HG02798 (cell line): ENCODE data around the gene GPR25.

ENCODE experiments used
- ATAC-seq: cut with Tn5 transposase; IDR thresholded peaks from one replicate; pipeline ENCODE4 v1.9.1; 2021; ENCODE audit warnings: mild to moderate bottlenecking; ENCODE audit not compliant: unreplicated experiment, poor library complexity

The GPR25 gene

DNA sequence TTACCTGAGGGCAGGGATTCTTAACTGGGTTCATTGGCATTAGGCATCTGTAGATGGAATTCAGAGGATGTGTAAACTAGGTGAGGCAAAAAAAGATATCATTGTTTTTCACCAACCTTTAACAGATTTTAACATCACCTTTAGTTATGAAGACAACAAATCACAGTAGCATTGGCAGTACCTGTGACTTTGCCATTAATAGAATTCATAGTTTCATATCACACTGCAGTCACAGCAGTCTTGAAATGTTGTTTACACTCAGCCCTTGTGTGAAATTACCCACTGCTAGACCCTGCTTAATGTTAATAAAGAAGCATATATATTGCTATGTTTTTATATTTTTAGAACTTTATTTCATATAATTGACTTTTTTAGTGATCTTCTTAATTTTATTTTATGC, 20.2 kb downstream of the GPR25 start:
- ATAC-seq = no peak

DNA sequence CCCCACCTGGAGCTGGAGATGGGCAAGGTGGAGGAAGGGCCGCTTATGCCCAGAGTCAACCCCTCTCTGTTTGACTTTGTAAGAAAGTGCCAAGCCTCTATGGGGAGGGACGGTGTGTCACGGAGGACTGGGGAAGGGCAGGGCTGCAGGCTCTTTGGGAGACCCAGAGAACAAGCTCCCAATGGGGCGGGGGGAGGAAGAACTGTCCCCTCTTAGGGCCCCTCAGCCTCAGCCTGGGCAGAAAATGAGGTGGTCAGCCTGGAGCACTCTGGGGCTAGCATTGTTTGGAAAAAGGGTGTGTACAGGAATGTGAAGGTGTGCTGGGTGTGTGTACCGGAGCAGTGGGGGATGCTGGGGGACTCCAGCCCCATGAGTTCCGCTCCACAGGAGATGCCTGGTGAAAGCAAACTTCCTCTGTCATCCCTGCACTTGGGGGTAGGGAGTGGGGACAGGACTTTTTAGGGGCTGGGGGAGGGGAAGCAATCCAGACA, 20.7 kb downstream of the GPR25 start:
- ATAC-seq = no peak

DNA sequence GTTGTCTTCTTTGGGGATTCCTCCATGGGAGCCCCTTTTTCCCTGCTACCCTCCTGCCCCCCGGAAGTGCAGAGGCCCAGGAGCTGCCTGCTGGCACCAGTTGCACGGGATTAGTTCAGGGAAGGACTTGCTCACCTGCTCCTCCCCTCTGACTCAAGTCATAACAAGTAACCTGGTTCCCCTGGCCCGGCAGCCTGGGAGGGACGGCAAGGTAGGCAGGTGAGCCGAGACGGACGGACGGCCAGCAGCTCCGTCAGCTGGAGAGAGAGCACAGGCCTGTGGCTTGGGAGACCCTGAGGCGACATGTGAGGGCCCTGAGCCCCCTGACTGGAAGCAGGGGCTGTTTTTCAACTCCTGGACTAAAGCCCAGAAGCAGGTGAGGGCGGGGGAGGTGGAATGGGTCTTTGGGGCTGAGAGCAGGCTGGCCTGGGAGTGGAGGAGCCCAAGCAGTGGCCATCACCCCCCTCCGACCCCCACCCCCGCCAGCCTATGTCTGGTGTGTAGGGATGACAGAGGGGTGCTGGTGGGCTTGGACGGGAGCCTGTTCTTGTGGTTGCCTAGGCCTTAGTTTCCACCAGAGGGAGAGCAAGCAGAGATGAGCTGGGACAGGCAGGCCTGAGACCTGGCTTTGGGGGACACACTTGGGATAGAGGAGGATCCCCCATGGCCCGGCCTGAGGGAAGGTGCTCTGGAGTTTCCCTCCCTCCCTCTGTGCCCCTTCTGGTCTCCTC, 22.1 kb downstream of the GPR25 start, which contains the start of gene INAVA:
Gene INAVA (plus strand): TSS at position 189 of the 731 bp plus-strand sequence. CDS start 3,501 bp downstream, outside the sequence.
- no peak for ATAC-seq

DNA sequence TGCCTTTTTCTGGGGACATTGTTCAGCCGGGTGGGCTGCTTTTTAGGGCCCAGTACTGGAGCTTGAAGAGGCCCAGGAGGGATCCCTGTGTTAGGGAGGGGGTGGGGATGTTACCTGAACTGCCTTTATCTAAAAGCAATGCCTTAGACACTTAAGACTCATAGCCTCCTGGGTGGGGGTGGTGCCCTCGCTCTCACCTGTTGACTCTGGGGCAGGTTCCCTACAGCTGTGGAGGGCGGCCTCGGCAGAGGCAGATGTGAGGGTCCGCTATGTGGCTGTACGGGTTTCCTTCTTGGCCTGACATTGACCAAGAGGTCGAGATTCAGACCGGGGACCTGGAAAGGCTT, 22.6 kb downstream of the GPR25 start:
- no peak for ATAC-seq

DNA sequence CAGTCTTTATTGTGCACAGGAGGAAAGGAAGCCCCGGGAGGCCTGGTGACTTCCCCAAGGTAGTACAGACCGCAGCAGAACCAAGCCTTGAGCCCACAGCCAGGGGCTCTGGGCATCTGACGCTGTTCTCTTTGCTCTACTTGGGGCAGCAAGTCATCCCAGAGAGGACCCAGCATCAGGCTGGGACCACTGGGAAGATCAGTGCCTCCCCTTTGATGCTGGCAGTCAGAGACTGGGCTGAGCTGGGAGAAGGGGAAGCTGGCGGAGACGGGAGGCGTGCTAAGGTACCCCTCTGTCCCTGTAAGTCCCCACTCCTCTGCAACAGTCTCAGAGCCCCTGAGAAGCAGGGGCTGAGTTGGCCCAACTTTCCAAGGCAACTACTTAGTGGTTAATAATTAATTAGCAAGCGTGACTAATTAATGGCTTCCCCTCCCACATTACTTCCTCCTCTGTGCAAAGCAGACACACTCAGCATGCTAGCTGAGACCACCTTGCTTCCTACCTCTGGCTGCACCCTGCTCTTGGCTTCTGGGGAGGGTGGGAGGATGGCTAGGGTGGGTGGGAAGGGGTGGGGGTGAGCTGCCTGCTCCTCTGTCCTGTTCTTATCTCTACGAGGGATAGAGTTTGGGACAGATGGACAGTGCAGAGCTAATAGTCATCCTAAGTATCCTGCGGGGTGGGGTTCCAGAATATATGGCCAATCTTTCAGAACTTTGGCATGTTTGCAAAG, 23.2 kb downstream of the GPR25 start:
- peak; percentile 33 for ATAC-seq

DNA sequence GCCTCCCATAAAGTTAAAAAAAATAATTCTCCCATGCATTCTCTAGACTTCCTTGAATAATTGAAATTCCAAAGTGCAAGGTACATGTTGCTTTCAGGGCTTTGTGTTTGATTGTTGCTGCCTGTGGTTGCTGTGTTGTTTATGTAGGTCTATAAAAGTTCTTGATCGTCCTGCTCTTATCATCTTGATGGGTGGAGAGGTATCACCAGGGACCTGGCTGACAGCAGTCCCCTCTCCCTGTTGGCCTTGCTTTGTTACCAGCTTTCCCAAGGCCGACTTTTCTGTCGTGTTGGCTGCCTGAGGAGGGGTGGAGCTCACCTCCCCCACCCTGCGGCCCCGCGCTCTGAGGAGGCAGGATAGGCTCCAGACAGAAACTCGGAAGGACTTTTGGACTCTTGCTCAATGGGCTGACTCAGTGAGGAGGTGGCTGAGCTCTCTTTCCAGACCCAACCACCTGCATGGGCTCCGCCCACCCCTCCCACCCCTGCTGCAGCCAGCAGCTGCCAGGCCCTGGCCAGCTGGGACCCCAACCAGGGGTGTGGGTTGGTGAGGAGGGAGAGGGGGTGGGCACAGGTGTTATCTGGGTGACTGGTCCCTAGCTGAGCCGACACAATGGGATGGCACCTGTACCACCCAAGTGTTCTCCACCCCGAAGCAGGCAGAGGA, 23.9 kb downstream of the GPR25 start:
- ATAC-seq = no peak

DNA sequence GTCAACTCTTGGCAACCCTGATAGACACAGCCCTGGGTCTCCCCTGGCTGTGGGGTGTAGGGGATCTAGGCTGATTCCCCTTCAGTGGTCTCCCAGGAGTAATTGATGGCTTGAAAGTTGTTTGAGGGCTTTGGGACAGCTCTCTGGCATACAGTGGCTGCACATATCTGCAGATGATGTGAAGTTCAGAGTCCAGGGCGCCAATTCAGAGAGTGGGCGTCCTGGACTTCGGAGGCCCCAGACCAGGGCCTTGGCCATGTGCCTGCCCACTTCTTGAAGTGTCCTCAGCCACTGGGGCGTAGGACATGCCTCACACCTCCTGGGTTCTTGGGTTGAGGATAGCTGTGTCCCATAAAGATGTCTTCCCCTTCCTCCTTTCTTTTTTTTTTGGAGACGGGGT, 24.5 kb downstream of the GPR25 start:
- ATAC-seq = no peak

DNA sequence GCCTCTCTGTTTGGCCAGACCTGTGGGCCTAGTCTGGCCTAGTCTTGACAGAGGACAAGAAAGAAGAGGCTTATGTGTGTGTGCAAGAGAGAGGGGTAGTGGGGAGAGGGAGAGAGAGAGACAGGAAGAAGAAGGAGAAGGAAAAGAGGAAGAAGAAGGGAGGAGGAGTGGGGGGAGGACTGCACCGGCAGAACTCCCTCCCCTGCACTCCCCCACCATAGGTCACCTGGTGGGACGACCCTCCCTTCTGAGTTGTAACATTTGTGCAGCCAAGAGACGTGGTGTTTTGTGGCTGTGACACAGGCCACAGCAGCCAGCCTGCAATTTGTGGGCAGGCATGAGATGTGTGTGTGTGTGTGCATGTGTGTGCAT, 26.2 kb downstream of the GPR25 start:
- ATAC-seq = no peak

DNA sequence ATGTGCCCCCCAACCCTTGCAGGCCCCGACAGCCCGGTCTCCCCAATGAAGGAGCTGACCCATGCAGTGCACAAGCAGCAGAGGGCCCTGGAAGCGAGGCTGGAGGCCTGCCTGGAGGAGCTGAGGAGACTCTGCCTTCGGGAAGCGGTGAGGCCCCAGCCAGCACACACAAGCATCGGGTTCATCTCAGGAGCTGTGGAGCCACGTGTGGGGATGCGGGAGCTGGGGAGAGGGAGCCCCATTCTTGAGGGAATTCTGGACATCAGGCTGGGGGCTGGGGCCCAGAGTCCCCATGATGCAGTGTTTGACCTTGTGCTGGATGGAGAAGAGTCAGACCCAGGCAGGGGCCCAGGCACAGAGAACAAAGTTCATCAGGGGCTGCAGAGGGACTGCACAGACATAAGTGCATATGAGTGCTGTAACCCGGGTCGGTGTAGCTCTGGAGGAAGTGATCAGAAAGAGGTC, 26.7 kb downstream of the GPR25 start:
- ATAC-seq = no peak

DNA sequence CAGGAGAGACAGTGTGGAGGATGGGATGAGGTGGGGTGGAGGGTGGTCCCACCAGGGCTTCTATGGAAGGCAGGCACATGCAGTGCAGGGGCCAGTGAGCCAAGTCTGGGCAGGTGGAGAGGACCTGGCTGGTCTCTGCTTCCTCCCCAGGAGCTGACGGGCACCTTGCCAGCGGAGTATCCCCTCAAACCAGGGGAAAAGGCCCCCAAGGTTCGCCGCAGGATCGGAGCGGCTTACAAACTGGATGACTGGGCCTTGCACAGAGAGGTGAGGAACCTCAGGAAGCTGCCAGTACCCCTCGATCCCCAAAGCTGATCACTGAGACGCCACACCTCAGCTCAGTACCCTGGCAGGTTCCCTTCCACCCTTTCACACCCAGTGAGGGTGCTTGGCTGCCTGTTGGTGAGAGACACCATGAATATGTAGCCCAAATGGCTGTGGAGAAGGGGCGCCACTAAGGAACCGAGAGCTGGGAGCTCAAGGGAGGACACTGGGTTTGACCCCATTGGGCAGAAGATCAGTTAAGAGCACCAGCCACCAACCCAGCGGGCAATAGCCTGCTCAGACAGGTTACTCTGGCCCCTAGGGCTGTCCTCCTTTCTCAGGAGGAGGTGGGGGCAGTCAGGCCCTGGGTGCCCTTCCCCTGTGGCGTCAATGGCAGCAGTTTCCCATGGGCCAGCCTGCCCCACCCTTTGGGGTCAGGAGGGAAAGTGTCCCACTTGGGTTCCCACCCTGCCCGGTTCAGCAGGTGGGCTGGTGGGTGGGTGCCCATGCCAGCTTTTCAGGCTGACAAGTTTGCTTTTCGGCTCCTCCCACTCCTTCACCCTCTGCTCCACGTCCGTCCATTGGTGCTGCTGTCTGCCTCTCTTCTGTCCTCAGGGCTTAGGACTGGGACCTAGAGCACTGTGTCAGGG, 27.4 kb downstream of the GPR25 start:
- no peak for ATAC-seq

DNA sequence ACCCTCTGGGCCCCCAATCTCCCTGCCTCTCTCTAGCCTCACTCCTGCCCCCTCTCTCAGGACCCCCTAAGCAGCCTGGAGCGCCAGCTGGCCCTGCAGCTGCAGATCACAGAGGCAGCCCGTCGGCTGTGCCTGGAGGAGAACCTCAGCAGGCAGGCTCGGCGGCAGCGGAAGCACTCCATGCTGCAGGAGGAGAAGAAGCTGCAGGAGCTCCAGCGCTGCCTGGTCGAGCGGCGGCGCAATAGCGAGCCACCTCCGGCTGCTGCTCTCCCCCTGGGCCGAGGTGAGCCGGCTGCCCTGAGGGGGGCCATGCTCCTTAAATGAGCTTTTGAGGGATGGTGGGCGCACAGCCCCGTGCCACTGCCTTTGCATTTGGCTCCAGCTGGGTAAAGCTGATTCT, 28.1 kb downstream of the GPR25 start:
- no peak for ATAC-seq

DNA sequence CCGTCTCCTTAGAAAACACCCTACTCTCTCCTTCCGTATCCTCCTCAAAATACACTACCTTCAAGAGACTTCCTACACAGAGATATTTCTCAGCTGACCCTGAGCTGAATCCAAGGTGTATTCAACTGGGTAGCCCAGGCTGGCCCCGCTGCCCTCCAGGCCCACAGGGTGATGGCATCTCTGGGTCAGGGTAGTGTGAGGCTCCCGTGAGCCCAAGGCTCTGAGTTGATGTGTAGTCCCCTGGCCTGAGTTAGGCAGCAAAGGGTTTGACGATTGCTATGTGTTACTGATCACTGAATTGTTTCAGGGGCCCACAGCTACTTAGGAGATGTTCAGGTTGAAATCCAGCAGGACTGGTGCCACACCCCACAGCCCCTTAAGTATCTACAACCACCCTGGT, 28.6 kb downstream of the GPR25 start:
- no peak for ATAC-seq

DNA sequence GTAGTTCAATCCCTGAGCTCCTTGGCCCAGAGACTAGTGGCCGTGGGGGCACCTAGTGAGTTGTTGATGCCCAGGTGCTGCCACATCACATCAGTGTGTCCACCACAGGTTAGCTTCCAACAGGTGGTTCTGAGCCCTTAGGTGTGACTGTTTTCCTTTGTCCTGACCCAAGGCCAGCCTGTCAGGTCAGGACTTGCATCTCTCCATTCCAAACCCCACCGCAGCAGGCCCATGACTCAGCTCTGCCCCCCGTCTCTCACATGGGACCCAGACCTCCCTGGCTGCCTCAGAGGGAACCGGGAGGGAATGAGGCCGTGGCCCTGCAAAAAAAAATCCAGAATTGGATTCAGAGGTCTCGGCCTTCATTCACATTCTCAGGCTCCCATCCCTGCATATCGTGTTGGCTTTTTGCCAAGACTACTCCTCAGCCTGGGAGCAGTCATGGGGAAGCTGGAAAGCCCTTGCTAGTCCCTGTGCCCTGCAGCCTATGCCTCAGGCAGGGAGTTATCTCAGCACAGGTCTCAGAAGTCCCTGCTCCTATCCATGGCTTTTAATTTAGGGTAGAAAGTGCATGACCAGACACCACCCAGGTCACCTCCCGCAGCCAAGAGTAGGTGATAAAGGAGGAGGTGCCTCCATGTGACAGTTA, 29.1 kb downstream of the GPR25 start:
- no peak for ATAC-seq

DNA sequence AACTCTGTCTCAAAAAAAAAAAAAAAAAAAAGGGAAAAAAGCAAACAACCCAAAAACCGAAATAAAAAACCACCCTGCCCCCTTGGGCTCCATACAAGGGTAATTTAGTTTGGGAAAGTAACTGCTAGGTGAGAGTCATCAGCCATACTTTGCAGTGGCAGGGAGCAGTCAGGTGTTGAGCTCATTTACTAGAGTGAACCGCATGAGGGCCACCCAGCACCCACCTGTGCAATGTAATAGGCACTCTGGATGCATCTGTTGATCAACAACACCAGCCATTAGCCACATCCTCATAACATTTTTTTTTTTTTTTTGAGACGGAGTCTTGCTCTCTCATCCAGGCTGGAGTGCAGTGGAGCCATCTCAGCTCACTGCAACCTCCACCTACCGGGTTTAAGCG, 31.0 kb downstream of the GPR25 start:
- ATAC-seq = no peak

DNA sequence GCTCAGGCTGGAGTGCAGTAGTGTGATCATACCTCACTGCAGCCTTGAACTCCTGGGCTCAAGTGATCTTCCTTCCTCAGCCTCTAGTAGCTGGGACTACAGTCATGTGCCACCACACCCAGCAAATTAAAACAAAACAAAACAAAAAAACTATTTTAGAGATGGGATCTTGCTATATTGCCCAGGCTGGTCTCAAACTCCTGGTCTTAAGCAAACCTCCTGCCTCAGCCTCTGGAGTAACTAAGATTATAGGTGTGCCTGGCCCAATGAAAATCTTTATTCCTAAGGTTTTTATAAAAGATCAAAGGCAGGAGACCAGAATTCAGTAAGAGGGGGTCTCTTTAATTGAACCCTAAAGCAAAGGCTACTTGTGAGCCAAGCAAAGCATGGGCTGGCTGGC, 32.0 kb downstream of the GPR25 start:
- no peak for ATAC-seq

DNA sequence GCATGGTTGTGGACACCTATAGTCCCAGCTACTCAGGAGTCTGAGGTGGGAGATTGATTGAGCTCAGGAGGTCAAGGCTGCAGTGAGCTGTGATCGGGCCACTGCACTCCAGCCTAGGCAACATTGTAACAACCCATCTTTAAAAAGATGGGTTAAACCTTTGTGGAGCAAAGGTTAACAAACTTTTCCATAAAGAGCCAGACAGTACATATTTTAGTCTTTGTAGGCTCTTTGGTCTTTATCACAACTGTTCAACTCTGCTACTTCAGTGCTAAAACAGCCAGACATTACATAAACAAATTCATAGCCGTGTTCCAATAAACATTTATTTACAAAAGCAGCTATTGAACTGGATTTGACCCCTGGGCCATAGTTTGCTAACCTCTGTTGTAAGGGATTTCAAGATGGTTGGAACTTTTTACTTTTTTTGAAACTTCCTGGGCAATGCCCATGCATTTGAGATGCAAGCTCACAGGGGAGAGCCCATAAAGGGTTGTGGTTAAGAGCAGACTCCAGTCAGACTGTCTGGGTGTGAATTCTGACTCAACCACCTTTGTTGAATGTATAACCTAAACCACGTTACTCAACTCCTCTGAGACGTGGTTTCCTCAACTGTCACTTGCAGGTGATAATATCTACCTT, 32.8 kb downstream of the GPR25 start:
- peak; percentile 56 for ATAC-seq

DNA sequence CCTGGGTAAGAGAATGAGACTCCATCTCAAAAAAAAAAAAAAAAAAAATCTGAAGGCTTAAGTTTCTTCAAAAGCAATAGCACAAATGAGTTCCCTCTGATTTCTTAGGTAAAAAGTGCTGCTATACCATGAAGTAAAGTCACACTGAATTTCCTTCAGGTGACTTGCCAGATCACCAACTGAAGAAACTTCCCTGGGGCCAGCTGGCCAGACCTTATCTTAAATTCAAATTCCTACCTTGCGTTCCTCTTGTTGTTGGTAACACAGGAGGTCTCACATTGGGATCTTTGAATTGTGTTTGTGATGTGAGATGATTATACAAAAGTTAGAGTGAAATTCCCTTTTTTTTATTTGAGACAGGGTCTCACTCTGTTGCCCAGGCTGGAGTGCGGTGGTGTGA, 33.7 kb downstream of the GPR25 start:
- no peak for ATAC-seq

DNA sequence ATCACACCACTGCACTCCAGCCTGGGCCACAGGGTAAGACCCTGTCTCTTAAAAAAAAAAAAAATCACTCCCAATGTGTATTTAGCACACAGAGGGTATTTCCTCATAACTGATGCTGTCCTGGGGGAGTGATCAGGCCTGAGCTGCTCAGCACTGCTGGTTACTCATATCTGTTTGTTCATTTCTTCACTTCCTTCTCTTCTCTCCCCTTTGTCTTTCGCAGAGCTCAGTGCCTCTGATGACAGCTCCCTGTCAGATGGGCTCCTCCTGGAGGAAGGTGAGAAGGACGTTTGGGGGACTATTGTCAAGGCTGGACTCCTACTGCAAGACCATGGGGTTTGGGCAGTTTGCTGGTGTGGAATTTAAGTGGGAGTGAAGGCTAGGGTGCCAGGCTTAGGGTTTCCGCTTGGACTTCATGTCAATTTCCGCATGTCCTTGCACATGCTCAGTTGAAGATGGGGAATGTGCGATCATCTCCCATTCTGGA, 34.9 kb downstream of the GPR25 start:
- peak; percentile 53 for ATAC-seq

DNA sequence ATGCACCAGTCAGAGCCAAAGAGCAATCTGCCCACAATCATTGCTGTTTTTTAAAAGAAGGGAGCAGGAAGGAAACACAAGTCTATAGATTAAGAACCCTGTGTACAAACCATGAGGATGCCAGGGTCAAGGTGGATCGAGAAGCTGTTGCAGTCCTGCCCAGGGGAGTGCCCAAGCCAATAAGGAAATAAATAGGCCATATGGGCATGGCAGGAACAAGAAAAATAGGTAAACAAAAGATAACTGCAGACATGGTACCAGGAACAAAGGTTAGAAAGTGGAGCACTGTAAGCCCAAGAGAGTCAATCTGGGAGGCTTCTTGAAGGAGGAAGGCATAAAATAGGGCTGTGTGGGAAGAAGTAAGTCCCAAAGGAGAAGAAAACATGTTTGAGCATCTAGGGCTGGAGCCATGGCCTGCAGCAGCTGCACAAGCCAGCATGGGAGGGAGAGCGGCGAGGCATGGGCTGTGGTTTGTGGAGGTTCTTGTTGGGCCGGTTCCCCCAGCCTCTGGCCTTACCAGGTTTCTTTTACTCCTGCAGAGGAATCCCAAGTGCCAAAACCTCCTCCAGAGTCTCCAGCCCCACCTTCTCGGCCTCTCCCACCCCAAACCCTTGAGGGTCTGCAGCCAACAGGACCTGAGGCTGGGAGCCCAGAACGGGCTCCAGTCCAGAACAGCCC, 35.5 kb downstream of the GPR25 start:
- no peak for ATAC-seq
